ENCODE data around the gene C12orf43.

The C12orf43 gene

DNA sequence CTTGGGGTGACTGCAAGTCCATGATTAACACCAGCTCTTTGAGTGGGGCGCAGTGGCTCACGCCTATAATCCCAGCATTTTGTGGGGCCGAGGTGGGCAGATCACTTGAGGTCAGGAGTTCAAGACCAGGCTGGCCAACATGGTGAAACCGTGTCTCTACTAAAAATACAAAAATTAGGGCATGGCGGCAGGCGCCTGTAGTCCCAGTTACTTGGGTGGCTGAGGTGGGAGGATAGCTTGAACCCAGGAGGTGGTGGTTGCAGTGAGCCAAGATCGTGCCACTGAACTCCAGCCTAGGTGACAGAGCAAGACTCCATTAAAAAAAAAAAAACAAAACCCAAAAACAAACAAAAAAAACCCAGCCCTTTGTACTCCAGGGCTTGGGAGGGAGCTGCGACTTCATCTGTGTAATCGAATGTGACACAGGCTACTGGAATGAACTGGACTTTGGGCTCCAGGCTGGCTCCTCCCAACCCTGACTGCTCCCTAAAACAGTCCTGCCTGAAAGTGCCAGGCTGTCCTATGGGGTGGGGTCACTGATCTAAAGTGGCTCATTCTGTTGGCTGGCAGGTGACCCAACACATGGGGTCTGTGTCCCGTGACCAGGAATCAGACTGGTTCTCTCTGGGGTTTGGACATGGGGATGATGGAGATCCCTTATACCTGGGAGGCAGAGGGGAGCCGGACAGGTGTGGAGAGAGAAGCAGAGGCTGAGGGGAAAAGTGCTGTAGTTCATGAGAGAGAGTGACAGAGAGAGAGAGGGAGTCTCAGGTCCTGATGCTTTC, 9.3 kb upstream of the C12orf43 start:
- H3K9me3 ChIP-seq (ENCODE audit: control insufficient read depth in 1 of 2, low read length in 2 of 2) = no peaks in the 10 kb centered on the region
- H3K4me3 ChIP-seq (ENCODE audit: low read depth in 1 of 2, low read length in 2 of 2) = no peak overlapping the region
- H3K27ac ChIP-seq (ENCODE audit: low read length) = peak overlapping the region; percentile 82
- no peaks in the 10 kb centered on the region for H3K27me3 ChIP-seq (ENCODE audit: low read depth, low read length)
- no peaks in the 10 kb centered on the region for H3K36me3 ChIP-seq (ENCODE audit: control insufficient read depth in 1 of 2, insufficient read depth in 2 of 2, low read length in 2 of 2)
- peaks cover 0 to 3% of the 10 kb centered on the region in 2 donors for H3K4me1 ChIP-seq (ENCODE audit: control insufficient read depth in 1 of 2, insufficient read depth in 2 of 2, low read length in 2 of 2)

DNA sequence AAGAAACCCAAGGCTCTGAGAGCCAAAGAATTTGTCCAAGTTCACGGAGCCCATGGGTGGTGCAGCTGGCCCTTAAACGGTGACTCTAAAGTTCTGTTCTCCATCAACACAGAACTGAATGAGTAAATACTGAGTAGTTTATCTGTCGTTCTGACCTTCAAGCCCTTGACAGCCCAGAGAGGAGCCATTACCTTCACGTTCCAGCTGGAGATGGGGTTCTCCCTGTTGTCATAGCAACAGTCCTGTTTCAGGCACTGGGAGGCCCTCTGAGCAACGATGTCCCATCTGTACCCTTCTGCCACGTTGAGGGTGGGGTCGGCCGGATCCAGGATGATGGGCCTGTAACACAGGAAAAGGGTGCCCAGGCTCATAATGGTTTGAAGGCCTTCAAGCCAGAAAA, 7.5 kb upstream of the C12orf43 start:
- Histone ChIP-seq H3K36me3 (ENCODE audit: control insufficient read depth in 1 of 2, insufficient read depth in 2 of 2, low read length in 2 of 2) (no peaks in the 10 kb centered on the region), H3K9me3 (ENCODE audit: control insufficient read depth in 1 of 2, low read length in 2 of 2) (no peaks in the 10 kb centered on the region), H3K4me1 (ENCODE audit: control insufficient read depth in 1 of 2, insufficient read depth in 2 of 2, low read length in 2 of 2) (peaks cover 0 to 3% of the 10 kb centered on the region in 2 donors), H3K27ac (ENCODE audit: low read length) (no peak overlapping the region), H3K27me3 (ENCODE audit: low read depth, low read length) (no peaks in the 10 kb centered on the region), H3K4me3 (ENCODE audit: low read depth in 1 of 2, low read length in 2 of 2) (no peak overlapping the region)

GRCh38 chr12:121022713-121023112, 6.4 kb upstream of the C12orf43 start:
- no peak overlapping the region for H3K27ac ChIP-seq (ENCODE audit: low read length)
- no peaks in the 10 kb centered on the region for H3K9me3 ChIP-seq (ENCODE audit: control insufficient read depth in 1 of 2, low read length in 2 of 2)
- H3K4me3 ChIP-seq (ENCODE audit: low read depth in 1 of 2, low read length in 2 of 2) = no peak overlapping the region
- peaks cover 0 to 3% of the 10 kb centered on the region in 2 donors for H3K4me1 ChIP-seq (ENCODE audit: control insufficient read depth in 1 of 2, insufficient read depth in 2 of 2, low read length in 2 of 2)
- H3K27me3 ChIP-seq (ENCODE audit: low read depth, low read length) = no peaks in the 10 kb centered on the region
- no peaks in the 10 kb centered on the region for H3K36me3 ChIP-seq (ENCODE audit: control insufficient read depth in 1 of 2, insufficient read depth in 2 of 2, low read length in 2 of 2)

GRCh38 chr12:121021754-121022153, 5.5 kb upstream of the C12orf43 start:
- H3K27ac ChIP-seq (ENCODE audit: low read length) = no peak overlapping the region

DNA sequence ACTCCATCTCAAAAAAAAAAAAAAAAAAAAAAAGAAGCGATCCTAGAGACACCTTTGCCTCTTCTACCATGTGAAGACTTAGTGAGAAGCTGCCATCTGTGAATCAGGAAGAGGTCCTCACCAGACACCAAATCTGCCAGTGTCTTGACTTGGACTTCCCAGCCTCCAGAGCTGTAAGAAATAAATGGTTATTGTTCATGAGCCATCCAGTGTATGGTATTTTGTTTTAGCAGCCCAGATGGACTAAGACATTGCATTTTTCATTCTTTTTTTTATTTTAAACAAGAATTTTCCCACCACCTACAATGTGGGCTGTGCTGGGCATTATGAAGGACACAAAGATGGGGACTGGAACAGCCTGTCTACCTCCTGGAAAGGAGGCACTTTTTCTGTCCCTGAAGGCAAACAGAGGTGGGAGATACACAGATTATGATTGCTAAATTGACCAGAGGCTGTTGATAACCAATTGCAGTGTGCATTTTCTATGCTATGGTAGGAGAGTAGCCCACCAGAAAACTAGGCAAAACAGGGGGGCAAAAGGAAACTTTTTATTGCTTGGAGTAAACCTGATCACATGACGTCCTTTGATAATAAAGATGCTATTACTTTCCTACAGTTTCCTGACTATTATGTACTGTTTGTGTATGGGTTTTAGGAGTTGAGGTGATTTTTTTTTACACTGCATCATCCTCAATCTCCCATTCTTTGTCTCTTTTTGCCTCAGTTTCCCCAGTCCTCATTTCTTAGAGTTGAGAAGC, 2.8 kb upstream of the C12orf43 start:
- Histone ChIP-seq H3K4me1 (ENCODE audit: control insufficient read depth in 1 of 2, insufficient read depth in 2 of 2, low read length in 2 of 2) (peaks cover 3 to 7% of the 10 kb centered on the region in 2 donors), H3K36me3 (ENCODE audit: control insufficient read depth in 1 of 2, insufficient read depth in 2 of 2, low read length in 2 of 2) (no peaks in the 10 kb centered on the region), H3K4me3 (ENCODE audit: low read depth in 1 of 2, low read length in 2 of 2) (no peak overlapping the region), H3K9me3 (ENCODE audit: control insufficient read depth in 1 of 2, low read length in 2 of 2) (no peaks in the 10 kb centered on the region), H3K27me3 (ENCODE audit: low read depth, low read length) (no peaks in the 10 kb centered on the region), H3K27ac (ENCODE audit: low read length) (no peak overlapping the region)

More at GRCh38 chr12:121021754-121022153, 5.5 kb upstream of the C12orf43 start:
- no peaks in the 10 kb centered on the region for H3K9me3 ChIP-seq (ENCODE audit: control insufficient read depth in 1 of 2, low read length in 2 of 2)
- H3K27me3 ChIP-seq (ENCODE audit: low read depth, low read length) = no peaks in the 10 kb centered on the region
- no peak overlapping the region for H3K4me3 ChIP-seq (ENCODE audit: low read depth in 1 of 2, low read length in 2 of 2)
- H3K4me1 ChIP-seq (ENCODE audit: control insufficient read depth in 1 of 2, insufficient read depth in 2 of 2, low read length in 2 of 2) = peaks cover 0 to 3% of the 10 kb centered on the region in 2 donors
- no peaks in the 10 kb centered on the region for H3K36me3 ChIP-seq (ENCODE audit: control insufficient read depth in 1 of 2, insufficient read depth in 2 of 2, low read length in 2 of 2)

DNA sequence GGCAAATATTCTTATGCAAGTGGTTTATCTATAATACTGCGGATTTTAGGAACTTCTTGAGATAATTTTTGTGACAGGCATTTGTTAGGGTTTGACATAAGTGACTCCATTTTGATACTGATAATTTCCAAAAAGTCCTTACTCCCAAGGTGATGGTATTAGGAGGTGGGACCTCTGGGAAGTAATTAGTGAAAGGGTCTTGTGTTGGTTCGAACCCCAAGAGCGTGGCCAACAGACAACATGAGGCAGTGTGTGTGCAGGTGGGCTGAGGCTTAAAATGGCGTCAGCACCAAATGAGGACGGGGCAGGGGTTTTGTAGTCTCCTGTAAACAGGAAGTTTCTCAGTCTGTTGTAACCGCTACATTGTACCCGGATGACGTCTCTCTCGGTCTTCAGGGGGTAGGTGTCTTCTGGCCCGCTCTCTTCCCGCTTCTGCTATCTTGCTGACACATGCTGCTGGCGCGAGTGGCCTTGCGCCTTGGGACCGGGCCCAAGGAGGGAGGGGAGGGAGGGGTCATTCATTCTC, 1.7 kb upstream of the C12orf43 start:
- no peak overlapping the region for H3K4me3 ChIP-seq (ENCODE audit: low read depth in 1 of 2, low read length in 2 of 2)
- H3K27me3 ChIP-seq (ENCODE audit: low read depth, low read length) = no peaks in the 10 kb centered on the region
- peaks cover 0 to 4% of the 10 kb centered on the region in 2 donors for H3K36me3 ChIP-seq (ENCODE audit: control insufficient read depth in 1 of 2, insufficient read depth in 2 of 2, low read length in 2 of 2)
- peaks cover 3 to 7% of the 10 kb centered on the region in 2 donors for H3K4me1 ChIP-seq (ENCODE audit: control insufficient read depth in 1 of 2, insufficient read depth in 2 of 2, low read length in 2 of 2)
- H3K27ac ChIP-seq (ENCODE audit: low read length) = no peak overlapping the region
- H3K9me3 ChIP-seq (ENCODE audit: control insufficient read depth in 1 of 2, low read length in 2 of 2) = no peaks in the 10 kb centered on the region

- Histone ChIP-seq H3K27ac (ENCODE audit: low read length) (no peak overlapping the region), H3K4me1 (ENCODE audit: control insufficient read depth in 1 of 2, insufficient read depth in 2 of 2, low read length in 2 of 2) (peaks cover 3 to 7% of the 10 kb centered on the region in 2 donors), H3K27me3 (ENCODE audit: low read depth, low read length) (no peaks in the 10 kb centered on the region), H3K36me3 (ENCODE audit: control insufficient read depth in 1 of 2, insufficient read depth in 2 of 2, low read length in 2 of 2) (peaks cover 18 to 39% of the 10 kb centered on the region in 2 donors), H3K4me3 (ENCODE audit: low read depth in 1 of 2, low read length in 2 of 2) (no peak overlapping the region), H3K9me3 (ENCODE audit: control insufficient read depth in 1 of 2, low read length in 2 of 2) (no peaks in the 10 kb centered on the region)
Observed at GRCh38 chr12:121013715-121014114, 2.6 kb downstream of the C12orf43 start.

DNA sequence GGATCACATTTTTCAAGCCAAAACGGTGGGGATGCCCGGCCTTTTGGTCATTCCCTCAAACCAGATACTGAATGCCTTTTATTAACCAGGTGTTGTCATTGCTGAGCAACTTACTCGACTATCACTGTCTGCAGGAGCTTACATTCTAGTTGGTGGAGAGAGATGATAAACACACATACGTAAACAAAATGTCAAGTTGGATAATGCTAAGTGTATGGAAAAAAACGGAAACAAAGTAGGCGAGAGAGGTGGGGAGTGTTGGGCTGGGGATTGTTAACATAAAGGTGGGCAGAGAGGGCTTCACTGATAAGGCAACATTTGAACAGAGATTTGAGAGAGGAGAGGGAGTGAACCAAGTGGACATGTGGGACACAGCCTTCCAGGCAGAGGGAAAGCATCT, 4.5 kb downstream of the C12orf43 start:
- H3K27me3 ChIP-seq (ENCODE audit: low read depth, low read length) = no peaks in the 10 kb centered on the region
- no peak overlapping the region for H3K27ac ChIP-seq (ENCODE audit: low read length)
- peaks cover 3 to 7% of the 10 kb centered on the region in 2 donors for H3K4me1 ChIP-seq (ENCODE audit: control insufficient read depth in 1 of 2, insufficient read depth in 2 of 2, low read length in 2 of 2)
- peaks cover 29 to 50% of the 10 kb centered on the region in 2 donors for H3K36me3 ChIP-seq (ENCODE audit: control insufficient read depth in 1 of 2, insufficient read depth in 2 of 2, low read length in 2 of 2)
- no peaks in the 10 kb centered on the region for H3K9me3 ChIP-seq (ENCODE audit: control insufficient read depth in 1 of 2, low read length in 2 of 2)
- no peak overlapping the region for H3K4me3 ChIP-seq (ENCODE audit: low read depth in 1 of 2, low read length in 2 of 2)

DNA sequence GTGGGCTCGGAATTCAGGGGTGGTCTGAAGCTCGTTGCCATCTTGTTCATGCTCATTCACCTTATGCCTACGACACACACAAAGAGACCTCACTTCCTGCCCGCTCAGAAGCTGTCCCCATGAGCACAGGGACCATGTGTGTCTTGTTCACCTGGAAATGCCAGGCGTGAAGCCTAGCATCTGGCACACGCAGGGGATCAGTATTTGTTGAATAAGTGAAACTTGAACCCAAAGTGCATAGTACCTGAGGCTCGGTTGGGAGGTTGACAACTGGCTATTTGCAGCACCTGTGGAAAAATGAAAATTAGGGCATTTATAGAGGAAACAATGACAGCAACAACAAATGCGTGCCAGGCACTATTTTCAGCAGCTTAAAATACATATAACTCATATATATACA, 5.4 kb downstream of the C12orf43 start:
- no peaks in the 10 kb centered on the region for H3K9me3 ChIP-seq (ENCODE audit: control insufficient read depth in 1 of 2, low read length in 2 of 2)
- H3K4me3 ChIP-seq (ENCODE audit: low read depth in 1 of 2, low read length in 2 of 2) = no peak overlapping the region
- no peak overlapping the region for H3K27ac ChIP-seq (ENCODE audit: low read length)
- peaks cover 3 to 6% of the 10 kb centered on the region in 2 donors for H3K4me1 ChIP-seq (ENCODE audit: control insufficient read depth in 1 of 2, insufficient read depth in 2 of 2, low read length in 2 of 2)
- H3K27me3 ChIP-seq (ENCODE audit: low read depth, low read length) = no peaks in the 10 kb centered on the region
- peaks cover 32 to 57% of the 10 kb centered on the region in 2 donors for H3K36me3 ChIP-seq (ENCODE audit: control insufficient read depth in 1 of 2, insufficient read depth in 2 of 2, low read length in 2 of 2)

DNA sequence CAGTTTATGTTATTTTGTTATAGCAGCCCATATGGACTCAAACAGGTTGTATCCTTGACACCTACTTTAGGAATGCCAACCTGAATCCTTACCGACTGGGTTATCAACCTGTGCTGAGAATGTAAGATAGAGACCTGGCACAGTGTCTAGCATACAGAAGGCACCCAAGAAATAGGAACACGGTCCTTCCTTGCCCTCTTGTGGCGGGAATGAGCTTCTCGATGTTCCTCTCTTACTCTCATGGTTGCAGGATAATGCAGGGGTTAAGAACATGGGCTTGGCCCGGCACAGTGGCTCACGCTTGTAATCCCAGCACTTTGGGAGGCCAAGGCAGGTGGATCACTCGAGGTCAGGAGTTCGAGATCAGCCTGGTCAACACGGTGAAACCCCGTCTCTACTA, 6.5 kb downstream of the C12orf43 start:
- Histone ChIP-seq H3K4me1 (ENCODE audit: control insufficient read depth in 1 of 2, insufficient read depth in 2 of 2, low read length in 2 of 2) (no peaks in the 10 kb centered on the region), H3K27me3 (ENCODE audit: low read depth, low read length) (no peaks in the 10 kb centered on the region), H3K9me3 (ENCODE audit: control insufficient read depth in 1 of 2, low read length in 2 of 2) (no peaks in the 10 kb centered on the region), H3K36me3 (ENCODE audit: control insufficient read depth in 1 of 2, insufficient read depth in 2 of 2, low read length in 2 of 2) (peaks cover 37 to 65% of the 10 kb centered on the region in 2 donors), H3K27ac (ENCODE audit: low read length) (no peak overlapping the region), H3K4me3 (ENCODE audit: low read depth in 1 of 2, low read length in 2 of 2) (no peak overlapping the region)

DNA sequence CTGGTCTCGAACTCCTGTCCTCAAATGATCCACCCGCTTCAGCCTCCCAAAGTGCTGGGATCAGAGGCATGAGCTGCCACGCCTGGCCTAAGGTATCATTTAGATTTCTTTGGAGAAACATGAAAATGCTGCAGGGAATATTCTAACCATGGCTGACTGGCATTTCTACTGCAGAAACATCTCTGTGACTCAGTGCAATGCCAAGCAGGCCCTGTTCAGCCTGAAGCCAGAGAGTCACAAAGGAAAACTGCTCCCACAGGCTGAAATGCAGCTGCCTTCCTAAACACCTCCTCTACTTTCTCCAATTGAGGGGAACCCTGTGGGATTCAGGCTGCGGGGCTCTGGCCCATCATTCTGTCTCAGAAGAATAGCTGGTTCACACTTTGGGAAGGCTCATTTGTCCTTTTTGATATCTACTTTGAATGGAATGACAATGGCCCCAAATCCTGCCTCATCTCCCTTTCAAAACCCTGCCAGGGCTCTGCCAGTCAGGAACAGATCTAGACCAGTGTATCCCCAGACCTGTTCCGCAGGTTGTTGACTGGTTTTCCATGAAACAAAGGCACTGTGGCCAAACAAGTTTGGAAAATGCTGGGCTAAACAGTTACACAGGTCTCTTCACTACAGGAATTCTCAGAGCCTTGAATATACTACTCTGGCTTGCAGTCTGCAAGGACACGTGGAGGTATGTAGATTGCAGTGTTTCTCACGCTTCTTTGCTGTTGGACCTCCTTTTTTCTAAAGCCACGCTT, 7.8 kb downstream of the C12orf43 start:
- Histone ChIP-seq H3K36me3 (ENCODE audit: control insufficient read depth in 1 of 2, insufficient read depth in 2 of 2, low read length in 2 of 2) (peaks cover 49 to 77% of the 10 kb centered on the region in 2 donors), H3K4me1 (ENCODE audit: control insufficient read depth in 1 of 2, insufficient read depth in 2 of 2, low read length in 2 of 2) (no peaks in the 10 kb centered on the region), H3K27ac (ENCODE audit: low read length) (no peak overlapping the region), H3K9me3 (ENCODE audit: control insufficient read depth in 1 of 2, low read length in 2 of 2) (no peaks in the 10 kb centered on the region), H3K4me3 (ENCODE audit: low read depth in 1 of 2, low read length in 2 of 2) (no peak overlapping the region), H3K27me3 (ENCODE audit: low read depth, low read length) (no peaks in the 10 kb centered on the region)

Data from muscle layer of duodenum (tissue), 2 donors.